GM12878 (cell line): ENCODE data around the gene WWOX. TPM values are rescaled to one million over a fixed set of nuclear protein-coding genes. Genes with fewer than 3 reads are reported as not detected.

Experiments used
- ATAC-seq: fragments of 200-7000 bp; cut with Tn5 transposase; 3 replicates; pipeline ENCODE4 v1.9.1; 2020; ENCODE audit warnings: mild to moderate bottlenecking, moderate library complexity
- BruUV-seq: library from RNA; stranded (reverse); fragments of 400-500 nt; replicated peaks from 2 replicates; lab custom pipeline; 2021; lab: Mats Ljungman, UMichigan
- CTCF ChIA-PET: fragments of 300-600 bp; sonication (Branson Sonifier 250); formaldehyde crosslinking; extraction: SDS; loops from one replicate; lab custom pipeline; 2021; ENCODE audit warnings: inconsistent platforms; lab: Yijun Ruan, JAX
- POLR2A ChIA-PET: fragments of 350-600 bp; formaldehyde crosslinking; extraction: SDS; loops from one replicate; lab custom pipeline; 2021; ENCODE audit warnings: inconsistent platforms; lab: Charles Lee
- RAD21 ChIA-PET: fragments of 300-600 bp; sonication (Branson Sonifier 250); formaldehyde crosslinking; loops from one replicate; lab custom pipeline; 2023; ENCODE audit warnings: antibody characterized with exemption; ENCODE audit not compliant: unreplicated experiment; lab: Charles Lee
- SMC1A ChIA-PET: fragments of 300-600 bp; sonication (Branson Sonifier 250); formaldehyde crosslinking; loops from one replicate; lab custom pipeline; 2023; ENCODE audit not compliant: unreplicated experiment, uncharacterized antibody; lab: Charles Lee
- DNase-seq: peaks from one replicate; pipeline ENCODE4 v3.0.0-alpha.2; 2011; ENCODE audit warnings: low read depth, low spot score
- FAIRE-seq: peaks from 3 replicates; lab custom pipeline; 2011; peaks lifted over from hg19 to GRCh38; lab: Jason Lieb, UNC
- H2AFZ ChIP-seq: 2 replicates; pipeline ENCODE4 v1.6.0; 2011; ENCODE audit warnings: low read depth, low read length, control low read depth; ENCODE audit not compliant: control insufficient read depth
- H3K27ac ChIP-seq: 2 replicates; pipeline ENCODE4 v1.5.1; 2011; ENCODE audit warnings: control low read depth; ENCODE audit not compliant: control insufficient read depth, insufficient read depth
- H3K27me3 ChIP-seq, 2 experiments: replicated peaks in 1 of 2; 2 replicates each; pipeline versions ENCODE4 v1.6.0 to v1.6.1; 2011; ENCODE audit warnings: low read length in 1 of 2; ENCODE audit not compliant: control insufficient read depth in 2 of 2, insufficient read depth in 2 of 2
- H3K36me3 ChIP-seq, 2 experiments: 2 replicates each; pipeline ENCODE4 v1.5.1; 2011; ENCODE audit warnings: low read length in 1 of 2; ENCODE audit not compliant: control insufficient read depth in 2 of 2, insufficient read depth in 2 of 2
- H3K4me1 ChIP-seq: 2 replicates; pipeline ENCODE4 v1.6.1; 2011; ENCODE audit warnings: mild to moderate bottlenecking, low read length, moderate library complexity, mixed read lengths; ENCODE audit not compliant: control insufficient read depth, insufficient read depth
- H3K4me2 ChIP-seq: 2 replicates; pipeline ENCODE4 v1.6.0; 2011; ENCODE audit warnings: control low read depth; ENCODE audit not compliant: control insufficient read depth, insufficient read depth
- H3K4me3 ChIP-seq: fragments of 200-600 bp; sonication (generic); 2 replicates; pipeline ENCODE4 v1.5.1; 2016
- H3K79me2 ChIP-seq: 2 replicates; pipeline ENCODE4 v1.6.0; 2011; ENCODE audit warnings: low read length; ENCODE audit not compliant: control insufficient read depth, insufficient read depth
- H3K9ac ChIP-seq: 2 replicates; pipeline ENCODE4 v1.8.0; 2011; ENCODE audit warnings: low read length, control low read depth, mixed read lengths; ENCODE audit not compliant: control insufficient read depth, insufficient read depth
- H3K9me3 ChIP-seq: replicated peaks from 3 replicates; pipeline ENCODE4 v1.5.1; 2011; ENCODE audit warnings: mild to moderate bottlenecking, low read length; ENCODE audit not compliant: control insufficient read depth, insufficient read depth
- H4K20me1 ChIP-seq: 2 replicates; pipeline ENCODE4 v1.6.0; 2011; ENCODE audit not compliant: control insufficient read depth, insufficient read depth
- CBX3 ChIP-seq: fragments of 200-600 bp; sonication (generic); IDR thresholded peaks from 2 replicates; pipeline ENCODE4 v1.6.1; 2016; ENCODE audit warnings: low read depth, borderline replicate concordance
- FOS ChIP-seq: IDR thresholded peaks from 3 replicates; pipeline ENCODE4 v1.6.1; 2011; ENCODE audit warnings: borderline replicate concordance; ENCODE audit not compliant: insufficient read length; ENCODE audit errors: extremely low read depth
- IRF3 ChIP-seq: fragments of 450-650 bp; IDR thresholded peaks from 2 replicates; pipeline ENCODE4 v1.6.1; 2014; ENCODE audit warnings: mild to moderate bottlenecking
- JUND ChIP-seq: IDR thresholded peaks from 2 replicates; pipeline ENCODE4 v1.6.1; 2012; ENCODE audit warnings: low read depth, mild to moderate bottlenecking, low read length, improper control_type of control experiment, moderate library complexity
- MAX ChIP-seq: IDR thresholded peaks from 2 replicates; pipeline ENCODE4 v1.6.1; 2012; ENCODE audit warnings: low read depth, low read length, improper control_type of control experiment
- MTA2 ChIP-seq: fragments of 450-650 bp; IDR thresholded peaks from 2 replicates; pipeline ENCODE4 v1.6.1; 2016; ENCODE audit warnings: low read depth, mild to moderate bottlenecking, moderate library complexity
- NFYA ChIP-seq: IDR thresholded peaks from 2 replicates; pipeline ENCODE4 v1.6.1; 2011; ENCODE audit warnings: low read depth, mild to moderate bottlenecking, low read length, improper control_type of control experiment, borderline replicate concordance
- RAD21 ChIP-seq: IDR thresholded peaks from 2 replicates; pipeline ENCODE4 v1.6.1; 2011; ENCODE audit warnings: mild to moderate bottlenecking, low read depth, low read length, moderate library complexity; ENCODE audit not compliant: insufficient read depth
- RB1 ChIP-seq: fragments of 450-650 bp; formaldehyde crosslinking; IDR thresholded peaks from 2 replicates; pipeline ENCODE4 v1.6.1; 2017; ENCODE audit warnings: mild to moderate bottlenecking, borderline replicate concordance
- RUNX3 ChIP-seq: IDR thresholded peaks from 2 replicates; pipeline ENCODE4 v1.6.1; 2012; ENCODE audit warnings: low read length, inconsistent platforms
- SKIL ChIP-seq: fragments of 450-650 bp; IDR thresholded peaks from 2 replicates; pipeline ENCODE4 v1.6.1; 2017; ENCODE audit warnings: mild to moderate bottlenecking, low read depth, inconsistent platforms; ENCODE audit not compliant: poor library complexity, severe bottlenecking
- SUPT20H ChIP-seq: IDR thresholded peaks from 2 replicates; pipeline ENCODE4 v1.6.1; 2011; ENCODE audit warnings: low read depth, mild to moderate bottlenecking, low read length, moderate library complexity, borderline replicate concordance; ENCODE audit not compliant: control insufficient read depth
- TCF12 ChIP-seq: IDR thresholded peaks from 2 replicates; pipeline ENCODE4 v1.6.1; 2011; ENCODE audit warnings: low read depth, mild to moderate bottlenecking, low read length
- TCF7 ChIP-seq: IDR thresholded peaks from 2 replicates; pipeline ENCODE4 v1.6.1; 2014; ENCODE audit warnings: antibody characterized with exemption, borderline replicate concordance
- USF2 ChIP-seq: IDR thresholded peaks from 2 replicates; pipeline ENCODE4 v1.6.1; 2011; ENCODE audit warnings: low read depth, low read length, improper control_type of control experiment, borderline replicate concordance
- ZBED1 ChIP-seq: IDR thresholded peaks from 2 replicates; pipeline ENCODE4 v1.6.1; 2016; ENCODE audit warnings: borderline replicate concordance
- ZBTB11 ChIP-seq: fragments of 450-650 bp; formaldehyde crosslinking; IDR thresholded peaks from 2 replicates; pipeline ENCODE4 v1.5.0; 2022; ENCODE audit warnings: mild to moderate bottlenecking, missing genetic modification characterization
- ZNF384 ChIP-seq: IDR thresholded peaks from 2 replicates; pipeline ENCODE4 v1.6.1; 2012; ENCODE audit warnings: low read depth, mild to moderate bottlenecking, low read length, improper control_type of control experiment, borderline replicate concordance
- WGBS: methylation state at CpG from one replicate; pipeline ENCODE4 v1.1.6; 2016; ENCODE audit warnings: low lambda C conversion rate; ENCODE audit not compliant: insufficient replicate concordance, insufficient coverage; ENCODE audit errors: missing lambda C conversion rate; 5-methylcytosine and 5-hydroxymethylcytosine counted together
- in situ Hi-C: fragments of 300-500 bp; cut with MboI; formaldehyde crosslinking; loops from 9 replicates; pipeline ENCODE4 v1.14.3; 2018; ENCODE audit warnings: mixed read lengths
- intact Hi-C: fragments of 100-400 bp; cut with micrococcal nuclease; formaldehyde crosslinking; loops from one replicate; pipeline ENCODE4 v1.14.2; 2022; ENCODE audit not compliant: unreplicated experiment
- polyA plus RNA-seq, 11 experiments: library from polyadenylated mRNA; depleted of rRNA in 4 of 11; unstranded in 6 of 11; stranded (reverse) in 5 of 11; fragments of >200 nt; fragmentation: Nextera tagmentation in 4 of 11; fragmentation: Illumina TruSeq in 1 of 11; extraction: Ambion mirVana in 4 of 11; extraction: Trizol in 1 of 11; gene quantifications; 1 replicate in 1 of 11; 2 replicates in 10 of 11; pipeline versions ENCODE4 v1.2.1 to v1.2.3, GENCODE V29; 2011 to 2016; ENCODE audit warnings: inconsistent platforms in 2 of 11, missing spikeins in 2 of 11, low read depth in 1 of 11
- total RNA-seq, 4 experiments: library from RNA; depleted of rRNA in 3 of 4; stranded (reverse); fragments of >200 nt in 3 of 4; fragmentation: Illumina TruSeq in 1 of 4; extraction: Trizol in 1 of 4; gene quantifications; 2 replicates each; pipeline versions ENCODE4 v1.2.1 to v1.2.3, GENCODE V29; 2013 to 2021

WWOX gene
- total and polyA plus RNA-seq, 10 of the 15 experiments (the other 5 are each of a cell fraction or from before 2014, with no cell fraction given), result 2.8 to 24.4 (median 17.8) TPM

- RAD21 ChIA-PET, result no interaction called here
- ATAC-seq, result no peak
- Histone ChIP-seq H3K27me3 (no peaks in the 10 kb centered on the region), H2AFZ (no peak overlapping the region), H3K4me3 (no peak overlapping the region), H3K4me1 (no peaks in the 10 kb centered on the region), H3K27ac (no peak overlapping the region), H4K20me1 (no peaks in the 10 kb centered on the region), H3K79me2 (no peaks in the 10 kb centered on the region), H3K9ac (no peak overlapping the region), H3K36me3 (no peaks in the 10 kb centered on the region), H3K4me2 (no peak overlapping the region), H3K9me3 (no peaks in the 10 kb centered on the region)
- POLR2A ChIA-PET, result no interaction called here
- CTCF ChIA-PET, result no interaction called here
- no peak for FAIRE-seq
- in situ Hi-C loops, result no loop called here
- BruUV-seq, result no TSS peak
- intact Hi-C loops, result no loop called here
- 72% methylated on average over 4 of the region's 4 CpGs for WGBS
- no peak for DNase-seq
- SMC1A ChIA-PET, result interaction anchor here (0.7 kb wide), 1 partner anchor 25 kb away, joined by 3 read pairs; no protein-coding TSS in a partner anchor
- TF ChIP-seq MTA2 (no peak), FOS (no peak), NFYA (no peak), RB1 (no peak), CBX3 (no peak), RUNX3 (no peak), TCF7 (no peak), JUND (no peak), SUPT20H (no peak), TCF12 (no peak), SKIL (no peak), ZBED1 (no peak), IRF3 (no peak), ZNF384 (no peak), RAD21 (no peak), MAX (no peak), USF2 (no peak), ZBTB11 (no peak)
Measured at GRCh38 chr16:78228704-78229103, 129.2 kb downstream of the WWOX start.
